GM18907 (cell line): ENCODE results near the gene SMAD2.
"Not testable (repeated sequence)": the region's sequence is repeated elsewhere in the genome, so short reads cannot be mapped to it uniquely, and the experiment has no call there.

Source experiments
- ATAC-seq: cut with Tn5 transposase; IDR thresholded peaks from one replicate; pipeline ENCODE4 v1.9.1; 2021; ENCODE audit warnings: mild to moderate bottlenecking, moderate library complexity; ENCODE audit not compliant: unreplicated experiment

Gene SMAD2

DNA sequence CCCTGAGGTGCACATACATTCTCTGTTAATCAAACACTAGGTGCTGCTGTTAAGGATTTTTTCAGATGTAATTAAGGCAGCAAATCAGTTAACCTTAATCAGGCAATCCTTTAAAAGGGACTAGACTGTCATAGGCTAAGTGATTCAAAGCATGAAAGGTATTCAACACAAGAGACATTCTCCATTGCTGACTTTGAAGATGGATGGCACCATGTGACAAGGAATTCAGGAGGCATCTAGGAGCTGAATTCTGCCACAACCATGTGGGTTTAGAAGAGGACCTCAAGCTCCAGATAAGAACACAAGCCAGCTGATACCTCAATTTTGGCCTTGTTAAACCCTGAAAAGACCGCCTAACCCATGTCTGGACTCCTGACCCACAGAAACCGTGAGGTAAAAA is 84.0 kb downstream of the SMAD2 start:
- no peak for ATAC-seq

DNA sequence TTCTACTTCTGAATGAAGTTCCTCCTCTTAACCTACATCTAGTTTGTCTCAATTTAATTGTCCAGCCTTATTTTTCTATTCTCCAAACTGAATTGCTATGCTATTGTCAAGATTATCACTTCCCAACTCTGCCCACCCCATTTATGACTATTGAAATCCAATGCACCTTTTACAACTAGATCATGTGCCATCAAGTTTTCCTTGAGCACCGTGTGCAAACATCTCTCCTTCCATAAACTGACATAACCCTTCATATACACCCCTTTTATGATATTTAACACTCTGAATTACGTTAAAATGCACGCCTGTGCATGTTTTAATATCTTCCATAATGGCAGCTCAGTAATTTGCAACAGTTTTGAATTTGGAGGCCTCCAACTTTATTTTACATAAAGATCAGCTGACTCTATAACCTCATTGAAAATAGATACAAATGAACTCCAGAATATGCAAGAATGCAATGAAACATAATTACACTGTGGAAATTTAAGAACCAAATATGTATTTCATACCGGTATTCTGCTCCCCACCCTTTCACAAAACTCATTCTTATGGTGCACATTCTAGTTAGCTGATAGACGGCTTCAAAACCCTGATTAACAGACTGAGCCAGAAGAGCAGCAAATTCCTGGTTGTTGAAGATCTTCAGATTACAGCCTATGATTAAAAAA is 85.5 kb downstream of the SMAD2 start:
- ATAC-seq, result no peak

DNA sequence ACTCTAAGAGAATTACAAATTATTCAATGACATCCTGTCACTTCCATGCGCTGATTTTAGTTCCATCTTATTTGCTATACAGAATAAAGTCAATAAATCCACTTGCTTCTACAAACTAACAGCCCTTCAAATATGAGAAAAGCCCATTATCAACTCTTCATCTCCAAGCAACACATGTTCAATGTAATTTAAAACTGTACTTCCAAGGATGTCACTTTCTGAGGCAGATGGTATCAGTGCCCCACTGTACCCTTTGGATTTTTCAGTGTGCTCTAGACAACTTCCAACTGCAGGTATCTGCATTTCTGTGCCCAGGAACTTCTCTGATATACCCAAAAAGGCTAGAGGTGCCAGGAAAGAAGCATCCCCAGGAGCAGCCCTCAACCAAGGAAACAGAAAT is 87.6 kb downstream of the SMAD2 start:
- no peak for ATAC-seq

DNA sequence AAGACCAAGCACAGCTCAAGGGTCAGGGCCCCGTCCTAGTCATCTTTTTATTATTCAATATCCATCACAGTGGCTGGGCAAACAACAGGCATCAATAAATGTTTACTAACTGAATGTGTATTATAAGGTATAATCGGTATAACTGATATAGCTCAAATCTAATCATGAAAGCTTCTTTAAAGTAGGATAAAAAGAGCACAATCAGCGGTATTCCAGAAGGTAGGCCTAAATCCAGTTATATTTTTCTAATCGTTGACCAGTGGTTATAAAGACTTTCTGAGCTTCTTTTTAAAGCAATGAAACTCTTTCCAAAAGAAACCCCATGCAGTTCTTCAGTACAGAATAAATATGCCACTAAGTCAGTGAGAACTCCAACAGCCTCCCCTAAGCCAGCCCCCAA is 92.1 kb downstream of the SMAD2 start:
- ATAC-seq, result no peak

DNA sequence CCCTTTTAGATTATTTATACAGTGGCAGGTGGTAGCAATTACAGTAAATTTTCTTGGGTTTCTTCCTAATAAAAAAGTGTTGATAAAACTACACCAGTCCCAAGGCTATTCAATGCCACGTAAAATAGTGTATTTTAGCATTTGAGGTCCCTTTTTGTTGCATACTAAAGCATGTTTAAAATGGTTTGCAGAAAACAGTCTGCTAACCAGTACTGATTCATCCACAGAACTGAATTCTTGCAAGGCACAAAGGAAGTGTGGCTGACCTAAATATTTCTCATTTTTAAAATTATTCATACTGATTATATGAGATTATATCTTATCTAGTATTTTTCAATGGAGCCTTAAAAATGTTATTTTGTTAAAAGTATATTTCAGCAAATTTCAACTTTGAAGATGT is 98.1 kb downstream of the SMAD2 start:
- no peak for ATAC-seq

DNA sequence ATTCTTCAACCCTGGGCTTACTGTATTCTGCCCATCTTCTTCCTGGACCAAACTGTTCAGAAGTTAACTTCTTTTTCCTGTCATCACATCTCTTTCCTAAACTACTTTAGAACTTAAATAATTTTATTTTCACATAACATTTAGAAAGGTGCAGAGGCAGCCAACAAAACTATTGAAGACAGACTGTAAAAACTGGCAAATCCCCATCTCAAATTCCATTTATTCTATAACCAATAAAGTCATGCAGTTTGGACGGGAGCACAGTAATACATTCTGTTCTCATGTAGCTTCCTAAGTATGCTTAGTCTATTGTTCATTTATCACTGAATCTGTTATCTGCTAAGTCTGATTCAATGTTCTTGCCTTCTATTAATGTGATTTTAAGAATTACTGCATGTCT is 99.1 kb downstream of the SMAD2 start:
- no peak for ATAC-seq

DNA sequence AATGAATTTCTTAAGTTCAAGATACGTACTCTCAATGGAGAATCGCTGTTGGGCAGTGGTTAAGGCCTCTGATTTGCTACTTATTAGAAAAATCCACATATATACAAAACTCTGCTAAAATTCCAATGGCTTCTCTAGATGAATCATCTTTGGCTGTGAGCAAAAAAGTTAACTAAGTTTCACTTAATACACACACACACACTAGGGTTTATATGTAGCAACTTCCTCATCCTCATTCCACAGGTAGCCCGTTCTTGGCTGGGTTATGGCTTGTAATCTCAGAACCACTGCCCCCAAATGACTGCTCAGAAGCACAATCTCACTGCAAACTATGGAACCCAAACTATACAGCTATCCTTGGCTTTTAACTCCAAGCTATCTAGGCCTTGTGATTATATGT is 99.7 kb downstream of the SMAD2 start:
- ATAC-seq, result no peak

DNA sequence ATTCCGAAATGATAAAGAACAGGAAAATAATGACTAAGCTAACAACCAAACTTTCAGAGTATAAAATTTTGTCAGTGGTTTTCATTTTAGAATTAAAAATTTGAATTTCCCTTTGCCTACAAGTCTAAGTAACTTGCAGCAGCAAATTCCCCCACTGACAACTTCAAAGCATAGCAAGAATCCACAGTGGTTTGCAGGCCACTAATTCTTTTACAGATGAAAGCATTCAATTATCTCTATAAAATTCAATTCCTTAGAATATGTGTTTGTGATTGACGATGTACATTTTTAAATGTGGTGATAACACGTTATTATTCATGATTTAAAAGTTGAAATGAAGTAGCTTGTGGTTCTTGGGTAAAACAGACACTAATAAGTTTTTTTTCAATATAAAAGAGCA is 100.6 kb downstream of the SMAD2 start:
- ATAC-seq, result no peak

DNA sequence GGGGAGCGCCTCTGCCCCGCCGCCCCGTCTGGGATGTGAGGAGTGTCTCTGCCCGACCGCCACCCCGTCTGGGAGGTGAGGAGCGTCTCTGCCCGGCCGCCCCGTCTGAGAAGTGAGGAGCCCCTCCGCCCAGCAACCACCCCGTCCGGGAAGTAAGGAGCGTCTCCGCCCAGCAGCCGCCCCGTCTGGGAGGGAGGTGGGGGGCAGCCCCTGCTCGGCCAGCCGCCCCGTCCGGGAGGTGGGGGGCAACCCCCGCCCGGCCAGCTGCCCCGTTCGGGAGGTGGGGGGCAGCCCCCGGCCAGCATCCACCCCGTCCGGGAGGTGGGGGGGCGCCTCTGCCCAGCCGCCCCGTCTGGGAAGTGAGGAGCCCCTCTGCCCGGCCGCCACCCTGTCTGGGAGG is 102.4 kb downstream of the SMAD2 start:
- ATAC-seq, result not testable (repeated sequence)

DNA sequence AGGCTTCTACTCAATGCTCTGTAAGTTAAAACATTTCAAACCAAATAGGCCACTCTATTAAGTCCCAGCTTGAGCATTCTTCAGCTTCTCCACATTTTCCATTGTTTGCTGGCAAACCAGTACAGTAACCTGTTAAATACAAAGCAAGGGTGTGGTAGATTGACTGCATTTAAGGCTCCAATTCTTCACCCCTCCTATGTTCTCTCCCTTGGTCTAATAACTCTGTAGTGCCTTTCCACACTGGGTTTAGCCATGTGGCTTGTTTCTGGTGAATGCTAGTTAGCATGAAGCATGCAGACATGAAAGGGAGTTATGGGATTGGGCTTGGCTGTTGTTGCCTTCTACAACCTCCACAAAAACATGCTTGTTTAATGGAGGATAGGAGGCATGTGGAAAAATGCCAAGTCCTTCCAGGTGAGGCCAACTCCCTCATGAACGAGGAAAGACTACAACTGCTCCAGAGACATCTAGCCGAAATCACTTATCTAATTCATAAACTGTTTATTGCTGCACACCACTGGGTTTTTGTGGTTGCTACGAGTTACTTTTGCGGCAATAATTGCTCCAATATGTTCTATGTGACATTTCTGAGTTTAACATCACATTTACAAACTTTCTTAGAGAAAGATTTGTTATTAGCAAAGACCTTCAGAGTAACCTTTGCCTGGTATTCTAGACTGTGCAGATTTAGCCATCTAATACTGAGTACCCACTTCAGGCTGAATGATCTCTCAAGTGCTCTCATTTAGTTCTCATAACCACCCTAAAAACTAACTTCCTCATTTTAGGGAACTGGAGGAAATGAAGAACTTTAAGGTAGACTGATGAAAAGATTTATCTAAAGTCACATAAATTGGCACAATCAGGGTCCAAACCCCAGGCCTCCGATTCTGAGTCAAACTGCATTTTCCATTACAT is 104.0 kb downstream of the SMAD2 start:
- no peak for ATAC-seq

DNA sequence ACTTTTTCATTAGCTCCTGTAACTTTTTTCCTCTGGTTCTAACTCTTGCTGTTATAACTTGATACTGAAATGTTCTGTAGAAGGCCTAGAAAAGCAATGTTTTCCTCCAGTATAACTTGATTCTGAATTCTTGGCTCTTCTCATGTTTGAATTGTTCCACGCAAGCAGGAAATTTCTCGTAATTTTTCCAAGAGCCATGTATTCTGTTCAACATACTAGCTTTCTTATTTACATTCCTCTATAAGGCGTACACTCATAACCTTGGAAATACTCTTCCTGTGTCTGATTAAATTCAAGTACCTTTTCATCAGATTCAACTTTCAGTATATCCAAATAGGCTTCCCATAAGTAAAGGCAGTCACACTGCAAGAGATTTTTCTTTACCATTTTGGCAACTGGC is 109.1 kb downstream of the SMAD2 start:
- no peak for ATAC-seq

DNA sequence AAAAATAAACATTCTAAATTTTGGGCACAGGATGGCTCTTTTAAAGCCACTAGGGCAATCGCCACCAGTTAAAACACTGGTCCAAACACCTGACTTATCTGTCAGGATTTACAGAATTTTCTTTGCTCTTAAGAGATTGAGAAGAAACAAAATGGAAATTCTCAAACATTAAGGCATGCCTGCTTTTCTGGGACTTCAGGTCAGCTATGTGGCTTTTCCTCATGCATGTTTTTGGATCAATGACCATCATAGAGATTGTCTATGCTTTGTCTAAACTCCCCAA is 112.7 kb downstream of the SMAD2 start:
- ATAC-seq, result no peak

DNA sequence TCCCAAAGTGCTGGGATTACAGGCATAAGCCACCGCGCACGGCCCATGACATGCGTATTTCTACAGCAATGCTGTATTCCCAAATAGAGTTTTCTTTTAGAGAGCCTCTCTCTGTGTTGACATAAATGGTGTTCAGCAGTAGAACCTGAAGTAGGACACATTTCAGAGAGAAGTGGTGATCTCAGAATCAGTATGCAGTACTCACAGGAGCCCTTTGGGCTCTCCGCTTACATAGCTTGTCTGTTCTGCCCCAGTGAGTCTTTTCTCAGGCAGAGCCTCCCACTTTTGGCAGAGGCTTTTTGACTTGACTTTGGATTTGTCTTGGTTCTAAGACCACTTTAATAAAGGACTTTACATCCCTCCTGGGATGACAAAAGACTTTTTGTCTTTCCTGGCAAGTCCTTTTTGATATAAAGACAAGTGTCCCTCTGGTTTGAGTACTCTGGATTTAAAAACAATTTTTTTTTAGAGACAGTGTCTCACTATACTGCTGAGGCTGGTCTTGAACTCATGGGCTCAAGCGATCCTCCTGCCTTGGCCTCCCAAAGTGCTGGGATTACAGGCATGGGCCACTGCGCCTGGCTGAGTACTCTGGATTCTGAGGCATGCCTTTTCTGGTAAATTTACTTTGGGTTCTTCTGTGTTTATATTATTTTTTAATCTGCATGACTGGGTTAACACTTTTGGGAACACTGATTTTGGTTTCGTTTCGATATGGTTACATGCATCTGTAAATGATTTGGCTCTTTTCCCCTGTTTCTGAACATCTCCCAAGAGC is 113.3 kb downstream of the SMAD2 start:
- no peak for ATAC-seq

DNA sequence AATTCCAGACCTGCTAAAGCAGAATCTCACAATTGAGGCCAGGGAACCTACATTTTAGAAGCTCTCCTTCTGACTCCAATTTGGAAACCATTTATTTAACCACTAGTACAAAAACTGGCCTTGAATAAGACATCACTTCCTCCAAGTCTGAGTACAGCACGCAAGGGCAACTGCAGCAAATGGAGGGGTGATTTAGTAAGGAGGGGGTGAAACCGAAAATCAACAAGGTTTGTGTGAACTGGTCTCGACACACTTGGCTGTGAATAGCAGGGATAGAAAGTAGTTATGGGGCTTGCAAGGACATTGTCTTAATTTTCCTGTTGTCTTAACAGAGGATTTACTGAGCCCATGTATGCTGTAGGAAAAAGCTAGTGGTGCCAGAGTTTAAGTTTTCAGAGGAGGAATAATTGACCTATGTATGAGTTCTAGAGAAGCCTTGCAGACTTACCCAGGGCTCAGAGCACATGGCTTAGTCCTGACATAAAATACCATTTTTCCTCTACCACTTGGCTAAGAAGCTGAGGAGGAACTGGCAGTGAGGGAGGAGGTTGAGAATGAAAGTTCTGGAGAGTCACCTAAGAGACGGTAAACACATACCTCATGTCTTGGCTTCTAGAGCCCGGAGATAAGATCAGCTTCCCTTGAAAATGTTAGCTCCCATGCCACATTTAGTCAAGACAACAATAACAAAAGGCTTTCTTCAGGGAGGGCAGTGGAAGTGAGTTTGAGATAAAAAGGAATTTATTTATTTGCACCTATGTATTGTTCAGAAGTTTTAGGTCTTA is 114.8 kb downstream of the SMAD2 start:
- ATAC-seq, result no peak

DNA sequence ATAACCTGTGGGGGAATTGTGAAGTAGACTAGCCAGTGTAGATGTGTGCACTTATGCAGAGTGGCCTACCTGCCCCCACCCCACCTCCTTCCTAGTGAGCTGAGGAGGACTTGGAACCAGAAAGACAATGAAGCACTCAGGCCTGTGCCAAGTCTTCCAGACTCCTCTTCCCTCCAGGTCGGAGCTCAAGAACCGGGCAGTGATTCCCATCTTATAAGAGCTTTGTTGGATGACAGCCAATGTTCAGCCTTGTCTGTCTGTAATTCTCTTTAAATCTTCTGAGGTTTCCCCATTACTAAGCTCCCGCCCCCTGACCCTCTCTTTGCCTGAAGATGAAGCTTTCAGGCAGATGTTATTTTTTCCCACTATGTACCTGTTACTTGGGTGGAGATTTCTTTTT is 121.0 kb downstream of the SMAD2 start:
- ATAC-seq, result no peak

DNA sequence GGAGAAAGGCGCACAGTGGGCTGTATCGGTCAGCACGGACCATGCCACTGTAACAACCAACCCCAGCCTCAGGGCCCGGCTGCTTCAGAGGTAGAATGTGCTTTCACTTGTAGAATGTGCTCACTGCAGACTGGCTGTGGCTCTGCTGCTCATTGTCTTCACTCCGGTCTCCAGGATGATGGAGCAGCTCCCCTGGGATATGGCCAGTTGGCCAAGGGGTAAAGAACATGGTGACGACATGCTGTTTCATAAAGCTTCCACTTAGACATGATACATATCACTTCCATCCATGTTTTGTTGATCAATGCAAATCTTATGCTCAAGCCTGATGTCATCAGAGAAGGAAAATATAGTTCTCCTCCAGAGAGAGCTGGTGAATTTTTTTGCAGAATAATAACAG is 127.7 kb downstream of the SMAD2 start:
- no peak for ATAC-seq

DNA sequence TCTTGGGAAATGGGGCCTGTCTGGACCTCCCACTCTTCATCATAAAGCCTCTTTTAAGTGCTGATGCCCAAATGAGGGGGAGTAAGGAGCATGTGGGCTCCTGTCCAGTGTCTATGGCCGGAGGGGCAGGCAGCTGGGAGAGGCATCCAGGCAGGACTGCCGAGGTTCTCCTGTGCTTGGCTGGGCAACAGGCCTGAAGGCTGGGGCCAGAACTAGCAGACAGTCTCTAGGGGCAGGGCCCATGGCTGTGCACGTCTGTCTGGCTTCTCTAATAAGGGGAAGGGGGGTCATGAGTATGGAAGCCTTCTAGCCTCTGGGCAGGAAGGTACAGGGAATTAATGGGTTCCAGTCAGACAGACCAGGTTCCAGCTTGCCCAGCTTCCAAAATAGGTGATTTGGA is 128.6 kb downstream of the SMAD2 start:
- ATAC-seq, result no peak

DNA sequence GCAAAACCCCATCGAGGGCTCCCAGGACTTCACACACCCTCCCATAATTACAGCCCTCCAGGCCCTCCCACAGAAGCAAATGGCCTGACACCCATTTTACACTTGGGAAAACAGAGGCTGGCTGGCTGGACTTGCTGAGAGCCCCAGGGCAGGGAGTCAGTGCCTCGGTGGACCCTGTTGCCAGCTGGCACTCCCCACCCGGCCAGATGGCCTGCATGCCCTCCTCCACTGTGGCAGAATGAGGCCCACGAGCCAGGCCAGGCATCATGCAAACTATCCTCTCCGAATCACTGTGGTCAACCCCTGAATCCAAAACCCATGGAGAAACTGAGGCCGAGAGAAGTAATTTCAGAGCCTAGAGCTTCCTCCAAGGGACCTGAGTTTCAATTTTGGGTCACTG is 129.7 kb downstream of the SMAD2 start:
- ATAC-seq, result no peak

DNA sequence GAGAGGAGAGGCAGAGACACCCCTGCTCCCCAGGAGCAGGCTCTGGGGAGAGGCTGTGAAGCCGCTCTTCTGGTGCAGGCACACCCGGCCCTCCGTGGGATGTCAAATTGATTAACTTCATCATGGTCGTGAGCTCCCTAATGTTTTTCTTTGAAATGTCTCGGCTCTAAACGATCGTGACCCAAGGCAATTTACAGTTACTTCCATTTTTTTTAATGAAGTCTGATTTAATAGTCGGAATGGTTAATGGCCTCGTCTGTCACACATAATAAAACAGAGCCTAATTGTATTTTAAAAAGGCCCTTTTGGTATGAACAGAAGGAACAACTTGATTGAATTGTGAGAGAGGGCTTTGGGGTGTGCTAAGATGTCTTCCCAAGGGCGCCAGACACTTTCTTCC is 130.2 kb downstream of the SMAD2 start:
- ATAC-seq, result no peak

DNA sequence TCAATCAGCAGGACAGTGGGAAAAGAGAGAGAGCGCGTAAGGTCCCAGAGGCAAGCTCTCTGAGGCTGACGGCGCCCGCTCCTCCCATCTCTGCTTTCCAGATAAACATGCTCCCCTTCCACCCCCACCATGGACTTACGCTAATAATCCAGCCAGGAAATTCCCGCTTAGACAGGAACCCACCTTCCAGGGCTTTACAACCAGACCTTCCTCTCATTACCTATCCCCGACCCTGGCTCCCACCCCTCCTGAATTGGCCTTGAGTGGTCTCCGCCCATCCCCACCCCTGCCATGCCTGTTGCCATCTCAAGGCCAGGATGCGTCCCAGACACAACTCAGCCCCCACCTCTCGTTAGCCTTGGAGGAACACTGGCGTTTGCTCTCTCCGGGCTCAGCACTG is 131.1 kb downstream of the SMAD2 start:
- ATAC-seq, result no peak

DNA sequence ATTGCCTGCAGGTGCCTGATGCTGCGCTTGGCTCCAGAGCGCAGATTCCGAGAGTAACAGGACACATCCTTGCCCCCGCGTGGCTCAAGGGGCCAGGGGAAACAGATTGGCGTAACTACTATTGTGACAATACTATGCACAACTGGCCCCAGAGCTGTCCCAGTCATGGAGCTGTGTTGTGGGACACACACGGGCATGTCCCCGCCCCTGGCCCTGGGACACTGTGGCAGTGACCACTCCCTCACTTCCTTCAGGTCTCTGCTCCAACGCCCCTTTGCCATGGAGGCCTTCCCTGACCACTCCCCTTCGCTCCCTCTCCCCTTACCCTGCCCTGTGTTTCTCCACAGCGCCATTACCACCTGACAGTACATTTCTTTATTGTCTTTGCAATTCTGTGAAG is 132.1 kb downstream of the SMAD2 start:
- ATAC-seq, result no peak
